GM10266 (cell line): ENCODE measurements around the gene BIRC6.

Experiments
- DNase-seq: peaks from one replicate; pipeline ENCODE4 v3.0.0; 2012; ENCODE audit errors: extremely low spot score
- TF ChIP-seq, protein P1 (sequence below): IDR thresholded peaks from 2 replicates; pipeline ENCODE4 v1.5.1; 2012; ENCODE audit warnings: mild to moderate bottlenecking, low read depth; ENCODE audit not compliant: control insufficient read depth, insufficient read depth; ENCODE audit errors: missing control alignments

Gene BIRC6

DNA sequence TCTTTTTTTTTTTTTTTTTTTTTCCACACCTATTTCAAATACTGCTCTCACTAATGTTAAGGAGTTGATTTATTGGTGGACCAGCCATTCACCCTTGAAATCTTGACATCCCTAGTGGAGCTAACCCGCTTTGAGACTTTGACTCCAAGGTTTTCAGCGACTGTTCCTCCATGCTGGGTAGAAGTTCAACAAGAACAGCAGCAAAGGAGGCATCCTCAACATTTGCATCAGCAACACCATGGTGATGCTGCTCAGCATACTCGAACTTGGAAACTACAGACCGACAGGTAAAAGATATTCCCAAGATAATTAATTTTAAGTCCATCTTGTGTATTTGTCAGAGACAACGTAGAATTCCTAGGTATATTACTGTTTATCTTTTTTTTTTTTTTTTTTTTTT lies 74.0 kb downstream of the BIRC6 start:
- TF ChIP-seq, protein P1, sequence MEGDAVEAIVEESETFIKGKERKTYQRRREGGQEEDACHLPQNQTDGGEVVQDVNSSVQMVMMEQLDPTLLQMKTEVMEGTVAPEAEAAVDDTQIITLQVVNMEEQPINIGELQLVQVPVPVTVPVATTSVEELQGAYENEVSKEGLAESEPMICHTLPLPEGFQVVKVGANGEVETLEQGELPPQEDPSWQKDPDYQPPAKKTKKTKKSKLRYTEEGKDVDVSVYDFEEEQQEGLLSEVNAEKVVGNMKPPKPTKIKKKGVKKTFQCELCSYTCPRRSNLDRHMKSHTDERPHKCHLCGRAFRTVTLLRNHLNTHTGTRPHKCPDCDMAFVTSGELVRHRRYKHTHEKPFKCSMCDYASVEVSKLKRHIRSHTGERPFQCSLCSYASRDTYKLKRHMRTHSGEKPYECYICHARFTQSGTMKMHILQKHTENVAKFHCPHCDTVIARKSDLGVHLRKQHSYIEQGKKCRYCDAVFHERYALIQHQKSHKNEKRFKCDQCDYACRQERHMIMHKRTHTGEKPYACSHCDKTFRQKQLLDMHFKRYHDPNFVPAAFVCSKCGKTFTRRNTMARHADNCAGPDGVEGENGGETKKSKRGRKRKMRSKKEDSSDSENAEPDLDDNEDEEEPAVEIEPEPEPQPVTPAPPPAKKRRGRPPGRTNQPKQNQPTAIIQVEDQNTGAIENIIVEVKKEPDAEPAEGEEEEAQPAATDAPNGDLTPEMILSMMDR, result no peak
- no peak for DNase-seq

DNA sequence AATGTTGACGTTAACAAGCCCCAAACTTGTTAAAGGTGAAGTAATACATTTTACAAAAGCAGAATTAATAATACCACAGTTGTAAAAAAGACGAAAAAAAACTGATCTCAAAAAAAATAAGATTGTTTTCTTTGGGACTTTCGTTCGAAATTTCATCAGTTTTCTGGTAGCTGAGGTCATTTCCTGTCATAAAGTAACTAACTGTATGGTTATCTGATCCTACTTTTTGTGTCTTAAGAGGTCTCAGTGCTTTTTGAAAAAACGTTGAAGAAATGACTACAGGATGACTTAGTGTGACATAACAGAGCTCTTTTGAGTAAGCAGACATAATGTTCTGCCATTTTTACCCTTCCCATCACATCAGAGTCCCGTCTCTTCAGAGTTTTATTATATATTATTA lies 79.3 kb downstream of the BIRC6 start:
- DNase-seq, result no peak
- TF ChIP-seq, protein P1, result no peak

DNA sequence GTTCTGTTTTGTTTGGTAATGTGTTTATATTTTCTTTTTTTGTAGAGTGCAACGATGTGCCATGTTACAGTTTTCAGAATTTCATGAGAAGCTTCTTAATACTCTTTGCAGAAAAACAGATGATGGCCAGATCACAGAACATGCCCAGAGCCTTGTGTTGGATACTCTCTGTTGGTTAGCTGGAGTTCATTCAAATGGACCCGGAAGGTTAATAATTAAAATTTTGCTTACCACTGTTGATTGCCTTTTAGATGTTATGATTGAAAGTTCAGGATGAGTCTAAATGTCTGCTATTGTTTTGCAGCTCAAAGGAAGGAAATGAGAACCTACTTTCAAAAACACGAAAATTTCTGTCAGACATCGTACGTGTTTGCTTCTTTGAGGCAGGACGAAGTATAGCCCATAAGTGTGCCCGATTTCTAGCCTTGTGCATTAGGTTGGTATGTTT lies 85.2 kb downstream of the BIRC6 start:
- no peak for DNase-seq
- TF ChIP-seq, protein P1, result no peak

DNA sequence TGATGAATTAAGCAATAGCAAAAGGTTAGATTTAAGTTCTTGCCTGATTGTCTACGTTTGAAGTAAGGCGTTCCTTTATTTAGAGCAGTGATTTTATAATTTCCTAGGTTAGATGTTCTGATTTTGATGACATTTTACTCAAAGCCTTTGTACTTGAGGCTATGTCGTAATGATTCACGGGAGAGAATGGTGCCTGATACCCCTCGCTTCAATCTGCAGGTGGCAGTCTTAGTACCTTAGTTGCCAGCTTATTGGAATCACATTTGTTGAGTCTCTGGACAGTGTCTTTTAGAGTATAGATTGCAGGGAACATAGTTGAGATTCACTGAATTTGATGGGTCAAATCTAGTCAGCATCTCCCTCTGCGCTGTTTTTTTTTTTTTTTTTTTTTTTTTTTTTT lies 89.5 kb downstream of the BIRC6 start:
- TF ChIP-seq, protein P1, result no peak
- DNase-seq, result no peak

DNA sequence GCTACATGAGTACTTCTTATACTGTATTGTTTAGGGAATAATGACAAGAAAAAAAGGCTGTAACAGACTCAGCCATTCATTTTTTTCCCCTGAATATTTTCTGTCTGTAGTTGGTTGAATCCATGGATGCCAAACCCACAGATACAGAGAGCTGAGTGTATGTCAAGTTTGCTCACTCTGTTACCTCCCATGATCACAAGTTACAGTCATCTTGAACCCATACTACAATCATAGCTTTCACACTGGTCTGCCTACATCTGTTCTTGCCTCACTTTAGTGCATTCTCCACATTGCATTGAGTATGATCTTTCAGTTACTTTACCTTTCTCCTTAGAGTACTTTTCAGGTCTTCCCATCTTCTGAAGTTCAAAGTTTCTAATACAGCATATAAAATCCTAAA lies 94.0 kb downstream of the BIRC6 start:
- TF ChIP-seq, protein P1, result no peak
- DNase-seq, result no peak

DNA sequence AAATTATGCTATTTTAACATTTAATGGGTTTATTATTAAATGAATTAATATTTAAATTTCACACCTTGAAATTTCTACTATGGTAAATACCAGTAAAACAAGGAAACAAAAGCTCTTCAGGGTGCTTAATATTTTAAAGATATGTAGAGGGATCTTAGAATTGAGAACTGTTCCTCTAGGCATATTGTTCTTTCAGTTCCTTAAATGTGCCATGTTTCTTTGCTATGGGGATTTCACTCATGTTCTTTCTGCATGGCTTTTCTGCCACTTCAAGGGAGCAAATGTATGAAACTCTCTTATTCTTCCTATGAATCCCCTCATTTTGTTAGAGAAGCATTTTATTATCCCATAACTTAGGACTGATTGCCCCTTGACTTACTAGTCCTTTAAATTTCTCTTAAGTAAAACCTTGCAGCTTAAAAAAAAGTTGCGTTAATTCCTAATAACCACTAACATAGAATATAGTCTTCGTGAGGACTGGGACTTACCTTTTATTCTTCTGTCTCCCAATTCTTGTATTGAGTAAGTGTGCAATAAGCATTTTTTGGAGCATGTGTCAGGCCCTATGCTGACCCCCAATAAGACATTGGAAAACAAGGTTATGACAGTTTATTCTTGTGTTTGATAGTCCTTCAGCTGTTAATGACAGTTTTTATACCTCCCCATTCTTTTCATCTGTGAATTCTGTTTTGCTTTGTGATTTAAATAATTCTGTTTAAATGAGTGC lies 95.7 kb downstream of the BIRC6 start:
- TF ChIP-seq, protein P1, result no peak
- no peak for DNase-seq

DNA sequence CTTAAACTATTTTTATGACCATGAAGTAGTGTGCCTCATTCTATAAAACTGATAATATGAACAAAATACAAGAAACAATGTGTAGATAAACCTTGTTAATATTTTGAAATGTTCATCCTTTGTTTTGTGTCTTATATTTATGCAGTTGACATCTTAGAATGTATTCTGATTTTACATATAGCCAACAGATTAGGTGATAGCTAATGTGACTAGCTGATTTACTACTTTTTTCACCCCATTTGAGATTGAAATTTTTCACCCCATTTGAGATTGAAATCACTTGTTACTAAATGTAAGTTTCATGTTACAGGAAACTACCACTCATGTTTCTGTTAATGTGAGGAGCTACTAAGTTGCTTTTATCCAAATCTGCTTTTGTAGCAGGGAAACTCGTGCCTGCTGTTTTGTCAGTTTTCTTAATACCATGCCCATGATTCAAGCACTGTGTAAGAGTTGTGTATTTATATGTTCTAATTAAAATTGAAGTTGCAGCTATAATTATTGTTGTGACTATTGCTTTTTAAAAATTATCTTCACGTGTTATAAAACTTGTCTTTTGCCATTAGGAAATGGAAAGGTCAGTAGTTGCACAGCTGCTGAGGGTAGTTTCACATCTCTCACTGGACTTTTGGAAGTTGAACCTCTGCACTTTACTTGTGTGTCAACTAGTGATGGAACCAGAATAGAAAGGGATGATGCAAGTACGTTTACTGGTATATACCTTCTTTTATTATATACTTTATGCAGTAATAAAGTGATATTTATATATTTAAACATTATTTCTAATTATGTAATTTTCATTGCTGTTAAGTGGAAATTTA lies 96.6 kb downstream of the BIRC6 start:
- TF ChIP-seq, protein P1, result no peak
- DNase-seq, result no peak
